SK-N-MC (cell line): ENCODE results near the gene SRPK3.

Source experiments
- DNase-seq: peaks from one replicate; pipeline ENCODE4 v3.0.0-alpha.2; 2011; ENCODE audit warnings: low read depth, low spot score
- H3K27ac ChIP-seq: fragments of 200-600 bp; sonication (generic); 2 replicates; pipeline ENCODE4 v1.5.1; 2016; ENCODE audit warnings: mixed run types
- H3K36me3 ChIP-seq: fragments of 200-600 bp; sonication (generic); 2 replicates; pipeline ENCODE4 v1.6.1; 2017; ENCODE audit warnings: antibody characterized with exemption, low read length, mixed read lengths; ENCODE audit not compliant: insufficient read depth
- H3K4me3 ChIP-seq: fragments of 200-600 bp; sonication (generic); 2 replicates; pipeline ENCODE4 v1.5.1; 2016
- H3K9ac ChIP-seq: fragments of 200-600 bp; sonication (generic); 2 replicates; pipeline ENCODE4 v1.8.0; 2017; ENCODE audit warnings: mixed run types, mixed read lengths; ENCODE audit not compliant: insufficient read length
- H3K9me3 ChIP-seq: fragments of 200-600 bp; sonication (generic); 2 replicates; pipeline ENCODE4 v1.6.1; 2017; ENCODE audit warnings: low read depth, mild to moderate bottlenecking, antibody characterized with exemption, low read length, moderate library complexity, mixed read lengths
- EZH2 ChIP-seq: fragments of 200-600 bp; sonication (generic); IDR thresholded peaks from one replicate; pipeline ENCODE4 v1.6.1; 2017; ENCODE audit warnings: antibody characterized with exemption
- FOXP2 ChIP-seq: optimal IDR thresholded peaks from 2 replicates; pipeline ENCODE3; 2011; ENCODE audit warnings: mild to moderate bottlenecking, moderate library complexity; ENCODE audit not compliant: insufficient read depth; ENCODE audit errors: extremely low read length, control extremely low read depth
- POLR2AphosphoS5 ChIP-seq: IDR thresholded peaks from 2 replicates; pipeline ENCODE4 v1.6.1; 2012; ENCODE audit warnings: mild to moderate bottlenecking, low read depth, low read length, borderline replicate concordance

Gene SRPK3

GRCh38 chrX:153789654-153790053 lies 8.8 kb downstream of the SRPK3 start:
- no peak for DNase-seq
- TF ChIP-seq POLR2AphosphoS5, result no peak
- TF ChIP-seq FOXP2, result no peak
- no peak for TF ChIP-seq EZH2
- Histone ChIP-seq H3K36me3 (no peaks in the 10 kb centered on the region; the same call in 1 of the 2 replicates), H3K4me3 (no peak overlapping the region), H3K27ac (no peak overlapping the region), H3K9ac (no peak overlapping the region), H3K9me3 (no peaks in the 10 kb centered on the region)

GRCh38 chrX:153791104-153791852 lies 10.4 kb downstream of the SRPK3 start:
- no peak for DNase-seq
- no peak overlapping the region for H3K4me3 ChIP-seq
- TF ChIP-seq EZH2 (no peak), FOXP2 (no peak), POLR2AphosphoS5 (no peak)
- no peak overlapping the region for H3K9ac ChIP-seq
- no peaks in the 10 kb centered on the region; the same call in 1 of the 2 replicates for H3K36me3 ChIP-seq
- no peaks in the 10 kb centered on the region for H3K9me3 ChIP-seq
- H3K27ac ChIP-seq, result no peak overlapping the region

GRCh38 chrX:153792368-153792767 lies 11.5 kb downstream of the SRPK3 start:
- no peak for DNase-seq
- TF ChIP-seq FOXP2 (no peak), POLR2AphosphoS5 (no peak), EZH2 (no peak)
- Histone ChIP-seq H3K27ac (no peak overlapping the region), H3K4me3 (no peak overlapping the region), H3K9me3 (no peaks in the 10 kb centered on the region), H3K36me3 (no peaks in the 10 kb centered on the region; the same call in 1 of the 2 replicates), H3K9ac (no peak overlapping the region)

GRCh38 chrX:153793291-153793690 lies 12.4 kb downstream of the SRPK3 start:
- DNase-seq, result no peak

GRCh38 chrX:153794018-153794896 lies 13.4 kb downstream of the SRPK3 start, which contains the start of the genes IDH3G and SSR4:
Gene IDH3G (minus strand): TSS chrX:153794375. CDS start chrX:153794326, 49 bp downstream.
Gene SSR4 (plus strand): TSS chrX:153794668. CDS start chrX:153794688, 20 bp downstream.
- peak within 1 kb of the TSS; percentile 81 for H3K27ac ChIP-seq
- no peaks in the 10 kb centered on the region; the same call in 1 of the 2 replicates for H3K36me3 ChIP-seq
- TF ChIP-seq FOXP2, result peak; percentile 48
- peak; percentile 84 for TF ChIP-seq POLR2AphosphoS5
- no peak for TF ChIP-seq EZH2
- peak; percentile 68 for DNase-seq
- peak within 1 kb of the TSS; percentile 92 for H3K9ac ChIP-seq
- no peaks in the 10 kb centered on the region for H3K9me3 ChIP-seq
- H3K4me3 ChIP-seq, result peak within 1 kb of the TSS; percentile 85

More at GRCh38 chrX:153793291-153793690, 12.4 kb downstream of the SRPK3 start:
- Histone ChIP-seq H3K9ac (peak overlapping the region; percentile 89), H3K9me3 (no peaks in the 10 kb centered on the region), H3K4me3 (peak overlapping the region; percentile 85), H3K27ac (no peak overlapping the region), H3K36me3 (no peaks in the 10 kb centered on the region; the same call in 1 of the 2 replicates)
- TF ChIP-seq FOXP2 (no peak), EZH2 (no peak), POLR2AphosphoS5 (no peak)

GRCh38 chrX:153794897-153795816 lies 14.3 kb downstream of the SRPK3 start:
- no peak for DNase-seq
- no peaks in the 10 kb centered on the region for H3K9me3 ChIP-seq

GRCh38 chrX:153797415-153798015 lies 16.7 kb downstream of the SRPK3 start:
- DNase-seq, result no peak
- H3K4me3 ChIP-seq, result no peak overlapping the region
- no peaks in the 10 kb centered on the region for H3K9me3 ChIP-seq
- TF ChIP-seq FOXP2, result no peak
- TF ChIP-seq POLR2AphosphoS5, result no peak
- no peak for TF ChIP-seq EZH2
- H3K27ac ChIP-seq, result no peak overlapping the region
- no peak overlapping the region for H3K9ac ChIP-seq
- H3K36me3 ChIP-seq, result no peaks in the 10 kb centered on the region; the same call in 1 of the 2 replicates

More at GRCh38 chrX:153794897-153795816, 14.3 kb downstream of the SRPK3 start:
- H3K36me3 ChIP-seq, result no peaks in the 10 kb centered on the region; the same call in 1 of the 2 replicates
- TF ChIP-seq FOXP2 (no peak), POLR2AphosphoS5 (no peak; the same call in 1 of the 2 replicates)
- H3K9ac ChIP-seq, result peak overlapping the region; percentile 92
- H3K4me3 ChIP-seq, result peak overlapping the region; percentile 85
- peak overlapping the region; percentile 64; the same call in 1 of the 2 replicates for H3K27ac ChIP-seq
